Measurements from ENCODE around the gene PLPPR1. TPM values are rescaled to one million over a fixed set of nuclear protein-coding genes. Genes with fewer than 3 reads are reported as not detected.

The PLPPR1 gene
- polyA plus RNA-seq, 1 of the 3 experiments (the other 2 are of a cell fraction), result not detected

GRCh38 chr9:101354765-101355708 lies 326.5 kb downstream of the PLPPR1 start:
- CTCF ChIA-PET, result interaction anchor here (1.1 kb wide), 1 partner anchor 19 kb away, joined by 4 read pairs; no protein-coding TSS in a partner anchor

More at GRCh38 chr9:101354765-101355708, 326.5 kb downstream of the PLPPR1 start:
- TF ChIP-seq MXI1 (IDR thresholded peaks at IDR 0.05; ENCODE audit: low read depth, low read length) (no peak), REST (IDR thresholded peaks at IDR 0.05; ENCODE audit: low read depth, low read length) (no peak), CHD2 (IDR thresholded peaks at IDR 0.05; ENCODE audit: low read length, partially characterized antibody) (no peak), EP300 (IDR thresholded peaks at IDR 0.05; ENCODE audit: borderline replicate concordance in 1 of 2, low read depth in 1 of 2, low read length in 1 of 2) (no peak), ELF1 (IDR thresholded peaks at IDR 0.05) (no peak), GABPA (IDR thresholded peaks at IDR 0.05; ENCODE audit: low read depth) (no peak), SMC3 (IDR thresholded peaks at IDR 0.05; ENCODE audit: low read depth, low read length) (no peak), MAX (IDR thresholded peaks at IDR 0.05; ENCODE audit: low read depth) (no peak), RAD21 (IDR thresholded peaks at IDR 0.05; ENCODE audit: low read length) (no peak), IRF3 (IDR thresholded peaks at IDR 0.05; ENCODE audit: low read depth, low read length) (no peak)
- DNase-seq, result no peak
- H3K4me1 ChIP-seq (ENCODE audit: control insufficient read depth in 1 of 2, insufficient read depth in 2 of 2, low read depth in 1 of 2, low read length in 1 of 2), result no peaks in the 10 kb centered on the region
- POLR2A ChIA-PET, result no interaction called here
- H3K27me3 ChIP-seq (ENCODE audit: insufficient read depth), result no peaks in the 10 kb centered on the region
- no peak overlapping the region for H3K9ac ChIP-seq
- H3K36me3 ChIP-seq (replicated peaks in 1 of 2; ENCODE audit: control insufficient read depth in 1 of 2, insufficient read depth in 2 of 2, low read length in 1 of 2), result no peaks in the 10 kb centered on the region
- no peaks in the 10 kb centered on the region for H3K79me2 ChIP-seq (ENCODE audit: insufficient read depth)
- H3K4me2 ChIP-seq, result no peak overlapping the region
- no peak overlapping the region for H3K4me3 ChIP-seq (ENCODE audit: low read depth in 2 of 2, low read length in 1 of 2)
- no peak overlapping the region for H2AFZ ChIP-seq (ENCODE audit: low read depth)
- no peaks in the 10 kb centered on the region for H3F3A ChIP-seq (replicated peaks; ENCODE audit: insufficient read depth)
- no peak overlapping the region for H3K27ac ChIP-seq (ENCODE audit: low read depth in 2 of 2, low read length in 1 of 2)
- no peaks in the 10 kb centered on the region for H4K20me1 ChIP-seq (ENCODE audit: insufficient read depth)
- H3K9me2 ChIP-seq, result no peaks in the 10 kb centered on the region
- H3K9me3 ChIP-seq, result no peaks in the 10 kb centered on the region
- 18% methylated on average over 7 of the region's 7 CpGs for WGBS (ENCODE audit: low lambda C conversion rate)
